LNCaP clone FGC (cell line): ENCODE measurements around the gene CACNG7.

Source experiments
- DNase-seq: peaks from one replicate; pipeline ENCODE4 v3.0.0-alpha.2; 2011; ENCODE audit warnings: low read depth
- H3K4me3 ChIP-seq: 2 replicates; pipeline ENCODE4 v1.5.1; 2011; ENCODE audit warnings: mild to moderate bottlenecking, low read depth, low read length, control low read depth
- TF ChIP-seq, protein P1 (sequence below): IDR thresholded peaks from 2 replicates; pipeline ENCODE4 v1.5.1; 2012; ENCODE audit warnings: mild to moderate bottlenecking; ENCODE audit not compliant: control insufficient read depth, insufficient read depth; ENCODE audit errors: extremely low read depth

The CACNG7 gene

GRCh38 chr19:53953383-53953782, 44.3 kb downstream of the CACNG7 start:
- no peak for DNase-seq
- TF ChIP-seq, protein P1, sequence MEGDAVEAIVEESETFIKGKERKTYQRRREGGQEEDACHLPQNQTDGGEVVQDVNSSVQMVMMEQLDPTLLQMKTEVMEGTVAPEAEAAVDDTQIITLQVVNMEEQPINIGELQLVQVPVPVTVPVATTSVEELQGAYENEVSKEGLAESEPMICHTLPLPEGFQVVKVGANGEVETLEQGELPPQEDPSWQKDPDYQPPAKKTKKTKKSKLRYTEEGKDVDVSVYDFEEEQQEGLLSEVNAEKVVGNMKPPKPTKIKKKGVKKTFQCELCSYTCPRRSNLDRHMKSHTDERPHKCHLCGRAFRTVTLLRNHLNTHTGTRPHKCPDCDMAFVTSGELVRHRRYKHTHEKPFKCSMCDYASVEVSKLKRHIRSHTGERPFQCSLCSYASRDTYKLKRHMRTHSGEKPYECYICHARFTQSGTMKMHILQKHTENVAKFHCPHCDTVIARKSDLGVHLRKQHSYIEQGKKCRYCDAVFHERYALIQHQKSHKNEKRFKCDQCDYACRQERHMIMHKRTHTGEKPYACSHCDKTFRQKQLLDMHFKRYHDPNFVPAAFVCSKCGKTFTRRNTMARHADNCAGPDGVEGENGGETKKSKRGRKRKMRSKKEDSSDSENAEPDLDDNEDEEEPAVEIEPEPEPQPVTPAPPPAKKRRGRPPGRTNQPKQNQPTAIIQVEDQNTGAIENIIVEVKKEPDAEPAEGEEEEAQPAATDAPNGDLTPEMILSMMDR: no peak
- H3K4me3 ChIP-seq: no peak overlapping the region

GRCh38 chr19:53957448-53958167, 48.5 kb downstream of the CACNG7 start:
- TF ChIP-seq, protein P1: no peak
- DNase-seq: no peak
- H3K4me3 ChIP-seq: no peak overlapping the region

DNA sequence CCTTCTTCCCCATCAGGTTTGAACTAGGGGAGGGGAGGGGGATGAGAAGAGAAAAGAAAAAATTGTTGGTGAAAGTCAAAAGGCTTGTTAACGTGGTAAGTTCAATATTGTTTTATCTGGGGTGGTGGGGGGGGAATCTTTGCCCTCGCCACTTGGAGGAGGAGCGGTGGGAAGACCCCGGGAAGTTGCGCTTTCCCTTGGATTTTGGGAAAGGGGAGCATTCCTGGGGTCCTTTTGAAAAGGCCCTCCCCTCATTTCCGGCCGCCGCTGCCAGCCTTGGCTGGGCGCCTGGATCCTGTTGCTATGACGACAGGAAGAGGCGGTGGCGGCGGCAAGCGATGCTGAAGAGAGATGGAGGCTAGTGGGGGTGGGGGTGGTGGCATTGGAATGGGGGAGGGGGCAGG, 49.1 kb downstream of the CACNG7 start:
- no peak overlapping the region for H3K4me3 ChIP-seq
- no peak for DNase-seq
- TF ChIP-seq, protein P1: no peak

DNA sequence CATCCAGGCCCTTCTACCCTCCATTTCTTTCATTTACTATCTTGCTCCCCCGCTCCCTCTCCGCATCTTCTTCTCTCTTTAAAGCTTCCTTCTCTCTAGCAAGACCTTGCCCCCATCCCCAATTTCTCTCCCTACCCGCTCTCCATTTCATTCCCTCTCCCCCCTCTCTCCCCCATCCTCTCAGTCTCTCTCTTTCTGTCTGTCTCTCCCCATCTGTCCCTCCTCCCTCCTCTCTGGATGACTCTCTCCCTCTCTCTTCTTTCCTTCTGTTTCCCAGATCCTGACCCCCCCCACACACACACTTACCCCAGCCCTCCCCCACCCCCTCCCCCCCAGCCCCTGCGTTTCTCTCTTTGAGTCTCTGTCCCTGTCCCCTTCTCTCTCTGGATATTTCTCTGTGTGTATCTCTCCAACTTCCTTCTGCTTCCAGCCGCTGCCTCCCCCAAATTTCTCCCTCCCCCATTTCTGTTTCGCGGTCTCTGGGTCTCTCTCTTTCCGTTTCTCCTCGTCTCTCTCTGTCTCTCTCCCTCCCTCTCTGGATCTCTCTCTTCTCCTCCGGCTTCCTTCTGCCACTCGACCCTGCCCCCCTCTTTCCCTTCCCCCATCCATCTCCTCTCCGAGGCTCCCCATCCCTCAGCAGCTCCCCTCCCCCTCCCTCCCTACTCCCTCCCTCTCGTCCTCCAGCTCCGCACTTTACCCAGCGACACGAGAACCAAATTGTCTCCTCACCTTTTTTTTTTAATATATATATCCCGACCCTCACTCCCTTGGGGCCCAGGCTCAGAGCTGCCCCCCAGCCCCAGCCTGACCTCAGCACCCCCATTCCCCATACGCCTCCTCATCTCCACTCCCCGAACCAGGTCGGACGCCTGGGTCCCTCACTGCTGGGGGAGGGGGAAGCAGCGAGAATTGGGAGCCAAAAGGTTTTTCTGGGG, 50.0 kb downstream of the CACNG7 start:
- H3K4me3 ChIP-seq: no peak overlapping the region
- TF ChIP-seq, protein P1: no peak
- DNase-seq: no peak

DNA sequence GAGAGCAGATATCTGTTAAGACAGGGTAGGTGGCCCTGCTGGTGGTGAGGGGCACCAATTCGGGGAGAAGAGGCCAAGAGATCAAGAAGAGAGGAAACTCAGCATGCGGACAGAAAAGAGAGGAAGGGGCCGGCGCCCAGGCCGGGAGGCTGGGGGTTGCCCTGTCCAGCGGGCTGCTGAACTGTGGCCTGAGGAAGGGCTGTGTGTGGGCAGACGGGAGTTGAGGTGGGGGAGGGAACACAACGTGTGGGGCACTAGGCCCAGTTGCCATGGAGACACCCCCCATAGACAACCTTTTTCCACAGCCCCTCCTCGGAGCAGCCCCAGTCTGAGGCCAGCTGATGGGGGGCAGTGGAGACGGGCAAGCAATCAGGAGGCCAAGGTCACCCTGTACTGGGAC, 51.1 kb downstream of the CACNG7 start:
- no peak overlapping the region for H3K4me3 ChIP-seq
- DNase-seq: no peak
- TF ChIP-seq, protein P1: no peak

DNA sequence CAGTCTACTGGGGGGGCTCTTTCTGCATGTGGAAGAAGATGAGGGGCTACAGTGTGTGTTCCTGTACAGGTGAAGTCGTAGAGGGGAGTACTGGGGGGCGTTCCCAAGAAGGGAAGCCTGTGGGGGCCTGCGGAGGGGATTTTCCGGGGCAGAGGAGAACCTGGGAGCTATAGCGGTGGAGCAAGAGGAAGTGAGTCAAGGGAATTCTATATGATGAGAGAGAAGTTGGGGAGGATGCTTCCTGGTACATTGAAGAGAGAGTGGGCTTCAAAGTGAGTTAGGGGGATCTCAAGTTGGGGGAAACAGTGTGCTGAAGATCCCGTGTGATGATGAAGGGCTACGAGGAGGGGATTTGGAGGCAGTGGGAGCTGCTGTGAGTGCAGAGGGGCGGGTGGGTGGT, 51.8 kb downstream of the CACNG7 start:
- DNase-seq: no peak
- H3K4me3 ChIP-seq: no peak overlapping the region
- TF ChIP-seq, protein P1: no peak
